Coronary artery (tissue), 2 donors: Measurements from ENCODE around the gene LMTK2.
"Not testable (repeated sequence)": the region's sequence is repeated elsewhere in the genome, so short reads cannot be mapped to it uniquely, and the experiment has no call there.

Source experiments
- DNase-seq: peaks from one replicate; pipeline ENCODE4 v3.0.0-alpha.2; 2017; ENCODE audit warnings: low spot score
- H3K27ac ChIP-seq, 2 donors: fragments of 200-600 bp; sonication (generic); one replicate each; pipeline ENCODE4 v1.5.1; 2016 to 2019
- H3K4me3 ChIP-seq: fragments of 200-600 bp; sonication (generic); 2 replicates; pipeline ENCODE4 v1.5.1; 2016; ENCODE audit warnings: mild to moderate bottlenecking, moderate library complexity
- TF ChIP-seq, protein P1 (sequence below): fragments of 200-600 bp; sonication (generic); IDR thresholded peaks from one replicate; pipeline ENCODE4 v1.5.1; 2019; ENCODE audit warnings: antibody characterized with exemption

Gene LMTK2

GRCh38 chr7:98214811-98215321 is 108.2 kb downstream of the LMTK2 start:
- no peak overlapping the region for H3K4me3 ChIP-seq
- no peak overlapping the region for H3K27ac ChIP-seq
- TF ChIP-seq, protein P1, sequence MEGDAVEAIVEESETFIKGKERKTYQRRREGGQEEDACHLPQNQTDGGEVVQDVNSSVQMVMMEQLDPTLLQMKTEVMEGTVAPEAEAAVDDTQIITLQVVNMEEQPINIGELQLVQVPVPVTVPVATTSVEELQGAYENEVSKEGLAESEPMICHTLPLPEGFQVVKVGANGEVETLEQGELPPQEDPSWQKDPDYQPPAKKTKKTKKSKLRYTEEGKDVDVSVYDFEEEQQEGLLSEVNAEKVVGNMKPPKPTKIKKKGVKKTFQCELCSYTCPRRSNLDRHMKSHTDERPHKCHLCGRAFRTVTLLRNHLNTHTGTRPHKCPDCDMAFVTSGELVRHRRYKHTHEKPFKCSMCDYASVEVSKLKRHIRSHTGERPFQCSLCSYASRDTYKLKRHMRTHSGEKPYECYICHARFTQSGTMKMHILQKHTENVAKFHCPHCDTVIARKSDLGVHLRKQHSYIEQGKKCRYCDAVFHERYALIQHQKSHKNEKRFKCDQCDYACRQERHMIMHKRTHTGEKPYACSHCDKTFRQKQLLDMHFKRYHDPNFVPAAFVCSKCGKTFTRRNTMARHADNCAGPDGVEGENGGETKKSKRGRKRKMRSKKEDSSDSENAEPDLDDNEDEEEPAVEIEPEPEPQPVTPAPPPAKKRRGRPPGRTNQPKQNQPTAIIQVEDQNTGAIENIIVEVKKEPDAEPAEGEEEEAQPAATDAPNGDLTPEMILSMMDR = no peak
- DNase-seq = no peak

GRCh38 chr7:98215561-98216495 is 109.2 kb downstream of the LMTK2 start:
- TF ChIP-seq, protein P1 = no peak
- Histone ChIP-seq H3K27ac (no peak overlapping the region), H3K4me3 (no peak overlapping the region)
- no peak for DNase-seq

GRCh38 chr7:98216941-98217622 is 110.4 kb downstream of the LMTK2 start:
- TF ChIP-seq, protein P1 = no peak
- DNase-seq = no peak
- no peak overlapping the region for H3K4me3 ChIP-seq
- no peak overlapping the region for H3K27ac ChIP-seq

DNA sequence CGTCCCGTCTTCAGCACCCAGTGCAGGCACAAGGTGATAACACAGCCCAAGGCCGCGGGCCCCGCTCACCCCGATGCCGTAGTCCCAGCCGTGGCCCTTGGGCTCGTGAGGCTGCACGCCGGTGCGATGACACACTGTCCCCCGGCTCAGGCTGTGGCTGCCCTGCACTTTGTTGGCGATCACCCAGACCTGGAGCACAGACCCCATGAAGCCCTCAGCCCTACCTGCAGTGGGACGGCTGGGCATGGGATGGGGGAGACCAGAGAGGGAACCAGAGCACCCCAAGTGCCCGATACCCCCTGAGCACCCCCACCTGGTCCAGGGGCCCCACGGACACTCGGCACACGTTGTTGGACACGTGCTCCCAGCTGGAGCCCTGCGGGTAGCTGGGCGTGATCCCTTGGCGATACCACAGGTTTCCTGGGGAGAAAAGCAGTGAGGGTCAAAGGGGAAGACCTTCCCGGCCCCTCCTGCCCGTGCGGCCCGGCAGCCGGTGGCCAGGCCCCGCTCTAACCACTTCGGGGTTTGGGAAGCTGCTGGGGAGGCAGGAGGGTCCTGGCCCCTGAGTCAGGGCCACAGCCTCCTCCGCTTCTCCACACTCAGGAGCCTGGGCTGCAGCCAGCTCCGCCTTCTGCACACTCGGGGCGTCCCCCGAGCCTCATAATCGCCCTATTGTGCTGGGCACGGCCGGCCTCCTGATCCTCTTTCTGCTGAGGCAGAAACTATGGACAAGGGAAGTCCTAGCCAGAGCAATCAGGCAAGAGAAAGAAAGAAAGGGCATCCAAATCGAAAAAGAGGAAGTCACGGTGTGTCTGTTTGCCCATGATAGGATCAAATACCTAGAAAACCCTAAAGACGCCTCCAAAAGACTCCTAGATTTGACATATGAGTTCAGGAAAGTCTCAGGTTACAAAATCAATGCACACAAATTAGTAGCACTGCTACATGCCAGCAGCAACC is 111.2 kb downstream of the LMTK2 start:
- no peak overlapping the region for H3K4me3 ChIP-seq
- H3K27ac ChIP-seq = no peak overlapping the region
- DNase-seq = no peak
- TF ChIP-seq, protein P1 = no peak

- H3K4me3 ChIP-seq, DNase-seq, H3K27ac ChIP-seq: not testable (repeated sequence)
Observed at GRCh38 chr7:98219382-98219781, 112.7 kb downstream of the LMTK2 start.

DNA sequence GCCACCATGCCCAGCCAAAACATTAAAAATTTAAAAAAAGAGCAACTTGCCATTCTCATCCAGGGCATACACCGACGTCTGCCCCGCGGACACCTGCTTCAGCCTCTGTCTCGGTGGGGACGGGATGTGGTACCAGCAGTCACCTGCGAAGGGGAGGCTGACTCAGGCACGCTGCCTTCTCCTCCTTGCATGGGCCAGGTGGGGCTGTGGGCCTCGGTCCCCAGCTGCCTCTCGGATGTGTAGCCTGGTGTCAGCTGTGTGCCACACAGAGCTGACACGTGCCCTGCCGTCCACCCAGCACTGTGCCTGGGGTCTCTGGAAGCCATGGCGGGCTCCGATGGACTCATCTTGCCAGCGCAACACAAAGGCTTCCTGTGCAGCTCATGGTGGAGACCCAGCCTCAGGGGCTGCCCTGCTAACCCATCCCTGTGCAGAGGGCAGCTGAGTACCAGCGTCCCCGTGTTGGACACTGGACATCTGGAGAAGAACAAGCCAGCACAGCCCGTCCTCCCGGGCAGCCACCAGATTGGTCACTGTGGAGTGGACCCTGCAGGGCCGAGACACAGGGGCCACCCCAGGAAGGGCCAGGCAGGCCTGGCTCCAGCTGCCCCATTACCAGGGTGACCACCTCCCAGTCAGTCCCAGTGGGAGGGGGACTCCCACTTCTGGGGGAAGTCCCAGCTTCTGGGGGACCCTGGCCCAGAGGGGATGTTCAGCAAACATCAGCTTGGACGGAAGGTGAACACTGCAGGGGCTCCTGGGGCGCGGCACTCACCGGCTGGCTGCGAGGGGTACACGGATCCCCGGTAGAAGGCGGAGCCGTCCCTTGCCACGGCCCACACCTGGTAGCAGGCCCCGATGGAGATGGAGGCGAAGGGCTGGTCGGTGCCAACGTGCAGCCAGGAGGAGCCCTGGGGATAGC is 115.2 kb downstream of the LMTK2 start:
- no peak for DNase-seq
- TF ChIP-seq, protein P1 = no peak

More for the DNA sequence above, 115.2 kb downstream of the LMTK2 start:
- Histone ChIP-seq H3K4me3 (no peak overlapping the region), H3K27ac (no peak overlapping the region)
